ENCODE measurements around the gene PCNX2. TPM values are rescaled to one million over a fixed set of nuclear protein-coding genes. Genes with fewer than 3 reads are reported as not detected.

Gene PCNX2
- total RNA-seq, 4 donors from 2014 or later = 5.0 to 12.5 (median 9.6) TPM

DNA sequence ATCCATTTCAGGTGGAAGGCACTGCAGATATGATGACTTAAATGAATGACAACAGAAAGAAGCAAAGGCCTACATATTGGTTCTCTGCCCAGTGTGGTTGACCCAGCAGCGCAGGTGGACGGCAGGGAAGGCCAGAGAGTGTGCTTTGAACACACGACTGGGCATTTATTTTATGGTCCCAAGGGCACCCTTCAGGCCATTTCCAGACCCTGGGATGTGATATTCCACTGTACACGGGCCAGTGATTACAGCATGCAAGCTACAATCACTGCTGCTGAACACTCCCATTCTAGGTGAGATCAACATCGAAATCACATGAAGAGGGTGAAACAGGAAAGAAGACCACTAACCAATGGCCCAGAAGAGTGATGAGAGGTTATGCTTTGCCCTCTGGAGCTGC is 33.8 kb downstream of the PCNX2 start:
- H3K4me3 ChIP-seq (ENCODE audit: low read depth, poor library complexity, severe bottlenecking) = no peak overlapping the region
- DNase-seq (ENCODE audit: low spot score in 2 of 2) = no peak
- 83 to 87% methylated on average over 5 of the region's 5 CpGs for WGBS, 2 donors
- no peak for TF ChIP-seq CTCF (IDR thresholded peaks at IDR 0.05)
- no peak for TF ChIP-seq POLR2A (IDR thresholded peaks at IDR 0.05)
- intact Hi-C loops (cut with DNase I; ENCODE audit: low total_unique reads) = no loop called here

DNA sequence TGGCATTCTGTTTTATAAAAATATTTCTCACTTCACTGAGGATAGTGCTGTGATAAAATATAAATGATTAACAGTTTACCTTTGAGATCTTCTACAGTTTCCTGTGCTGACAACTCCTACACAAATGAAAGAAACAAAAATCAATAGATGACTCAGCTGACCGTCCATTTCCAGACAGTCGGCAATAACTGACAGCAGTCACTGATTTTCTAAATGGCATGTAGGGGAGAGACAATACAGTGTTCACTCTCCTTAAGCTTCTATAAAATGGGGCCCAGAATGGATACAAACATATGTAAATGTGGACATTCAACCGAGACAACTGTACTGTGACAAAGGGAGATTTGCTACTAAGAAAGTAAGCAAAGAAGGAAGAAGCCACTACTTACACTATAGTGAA is 34.3 kb downstream of the PCNX2 start:
- no peak for DNase-seq (ENCODE audit: low spot score in 2 of 2)
- no peak overlapping the region for H3K4me3 ChIP-seq (ENCODE audit: low read depth, poor library complexity, severe bottlenecking)
- no peak for TF ChIP-seq POLR2A (IDR thresholded peaks at IDR 0.05)
- no peak for TF ChIP-seq CTCF (IDR thresholded peaks at IDR 0.05)
- 88 to 91% methylated on average over 3 of the region's 3 CpGs for WGBS, 2 donors
- intact Hi-C loops (cut with DNase I; ENCODE audit: low total_unique reads) = no loop called here

GRCh38 chr1:233257786-233258185 is 37.7 kb downstream of the PCNX2 start:
- WGBS, 2 donors = 93 to 94% methylated on average over 6 of the region's 6 CpGs
- no peak for TF ChIP-seq CTCF (IDR thresholded peaks at IDR 0.05)
- no peak for TF ChIP-seq POLR2A (IDR thresholded peaks at IDR 0.05)
- no peak for DNase-seq (ENCODE audit: low spot score in 2 of 2)
- intact Hi-C loops (cut with DNase I; ENCODE audit: low total_unique reads) = no loop called here
- no peak overlapping the region for H3K4me3 ChIP-seq (ENCODE audit: low read depth, poor library complexity, severe bottlenecking)

DNA sequence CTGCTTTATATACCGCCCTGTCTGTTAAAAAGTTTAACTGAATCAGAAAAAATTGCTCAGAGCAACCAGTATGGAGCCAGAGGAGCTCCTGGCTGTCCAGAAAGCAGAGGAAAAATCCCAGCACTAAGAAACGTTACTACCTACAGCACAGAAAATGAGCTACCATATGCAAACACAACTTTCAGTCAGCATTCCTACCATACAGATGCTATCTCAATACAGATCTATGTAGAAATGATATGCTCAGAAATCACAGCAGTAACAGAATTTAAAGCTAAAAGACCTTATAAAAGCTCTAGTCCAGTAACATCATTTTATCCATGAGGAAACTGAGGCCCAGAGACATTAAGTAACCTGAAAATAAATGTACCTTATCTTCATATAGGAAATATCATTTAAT is 38.7 kb downstream of the PCNX2 start:
- DNase-seq (ENCODE audit: low spot score in 2 of 2) = no peak
- no peak overlapping the region for H3K4me3 ChIP-seq (ENCODE audit: low read depth, poor library complexity, severe bottlenecking)
- intact Hi-C loops (cut with DNase I; ENCODE audit: low total_unique reads) = no loop called here
- WGBS, 2 donors = 81 to 87% methylated on average over 2 of the region's 2 CpGs
- no peak for TF ChIP-seq POLR2A (IDR thresholded peaks at IDR 0.05)
- TF ChIP-seq CTCF (IDR thresholded peaks at IDR 0.05) = no peak

DNA sequence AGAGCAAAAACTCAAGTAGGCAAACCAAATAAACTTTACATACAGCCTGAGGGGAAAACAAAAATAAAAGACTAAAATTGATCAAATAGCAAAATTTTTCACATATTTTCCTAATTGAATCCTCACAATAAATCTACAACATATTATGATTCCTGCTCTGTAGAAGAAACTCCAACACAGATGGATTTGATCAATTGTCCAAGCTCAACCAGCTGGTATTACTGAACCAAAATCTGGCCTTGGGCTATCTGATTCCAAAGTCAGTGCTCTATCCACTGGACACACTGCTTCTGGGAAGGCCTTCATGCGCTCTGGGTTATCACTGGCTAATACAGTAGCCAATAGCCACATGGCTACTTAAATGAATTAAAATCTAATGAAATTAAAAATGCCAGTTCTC is 39.3 kb downstream of the PCNX2 start:
- no peak for DNase-seq (ENCODE audit: low spot score in 2 of 2)
- no peak for TF ChIP-seq CTCF (IDR thresholded peaks at IDR 0.05)
- TF ChIP-seq POLR2A (IDR thresholded peaks at IDR 0.05) = no peak
- WGBS, 2 donors = 60 to 83% methylated on average over 1 of the region's 1 CpG
- intact Hi-C loops (cut with DNase I; ENCODE audit: low total_unique reads) = no loop called here
- H3K4me3 ChIP-seq (ENCODE audit: low read depth, poor library complexity, severe bottlenecking) = no peak overlapping the region

DNA sequence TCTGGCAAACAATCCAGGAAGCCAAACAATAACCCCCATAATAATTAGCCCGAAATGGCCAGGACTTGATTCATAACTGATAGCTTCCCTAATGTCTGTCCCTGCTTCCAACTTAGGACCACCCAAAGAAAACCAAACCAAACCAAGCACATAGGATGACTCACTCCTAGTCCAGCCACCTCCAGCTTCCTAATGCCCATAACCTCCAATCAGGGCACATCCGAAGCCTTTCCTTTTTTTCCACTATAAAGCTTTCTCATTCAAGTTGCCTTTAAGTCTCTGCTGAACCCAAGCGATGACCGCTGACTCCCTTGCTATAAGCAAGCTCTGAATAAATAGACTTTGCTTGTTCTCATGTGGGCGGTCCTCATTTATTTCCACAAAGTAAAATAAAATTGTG is 40.4 kb downstream of the PCNX2 start:
- TF ChIP-seq CTCF (IDR thresholded peaks at IDR 0.05) (no peak), POLR2A (IDR thresholded peaks at IDR 0.05) (no peak)
- intact Hi-C loops (cut with DNase I; ENCODE audit: low total_unique reads) = no loop called here
- 94% methylated on average over 5 of the region's 5 CpGs for WGBS, 2 donors
- DNase-seq (ENCODE audit: low spot score in 2 of 2) = no peak
- H3K4me3 ChIP-seq (ENCODE audit: low read depth, poor library complexity, severe bottlenecking) = no peak overlapping the region

Measured in lower leg skin (tissue), 4 donors.